ENCODE measurements around the gene IQCF5.

DNA sequence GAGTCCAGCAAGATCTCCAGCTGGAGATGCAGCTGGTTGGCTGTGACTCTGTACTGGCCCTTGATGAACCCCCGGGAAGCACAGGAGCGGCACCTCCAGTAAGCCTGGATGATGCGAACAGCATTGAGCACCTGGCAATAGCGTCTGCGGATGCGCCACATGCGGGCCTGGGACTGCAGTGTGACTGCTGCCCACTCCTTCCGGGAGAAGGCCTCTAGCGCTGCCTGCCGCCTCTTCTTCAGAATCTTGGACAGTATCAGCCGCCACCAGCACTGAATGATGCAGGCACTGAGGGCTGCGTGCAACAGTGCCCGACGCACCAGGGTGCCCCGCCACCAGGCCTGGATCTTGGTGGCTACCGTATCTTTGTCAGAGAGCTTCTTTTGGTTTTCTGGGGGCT lies 19.5 kb upstream of the IQCF5 start:
- TF ChIP-seq, protein P1, sequence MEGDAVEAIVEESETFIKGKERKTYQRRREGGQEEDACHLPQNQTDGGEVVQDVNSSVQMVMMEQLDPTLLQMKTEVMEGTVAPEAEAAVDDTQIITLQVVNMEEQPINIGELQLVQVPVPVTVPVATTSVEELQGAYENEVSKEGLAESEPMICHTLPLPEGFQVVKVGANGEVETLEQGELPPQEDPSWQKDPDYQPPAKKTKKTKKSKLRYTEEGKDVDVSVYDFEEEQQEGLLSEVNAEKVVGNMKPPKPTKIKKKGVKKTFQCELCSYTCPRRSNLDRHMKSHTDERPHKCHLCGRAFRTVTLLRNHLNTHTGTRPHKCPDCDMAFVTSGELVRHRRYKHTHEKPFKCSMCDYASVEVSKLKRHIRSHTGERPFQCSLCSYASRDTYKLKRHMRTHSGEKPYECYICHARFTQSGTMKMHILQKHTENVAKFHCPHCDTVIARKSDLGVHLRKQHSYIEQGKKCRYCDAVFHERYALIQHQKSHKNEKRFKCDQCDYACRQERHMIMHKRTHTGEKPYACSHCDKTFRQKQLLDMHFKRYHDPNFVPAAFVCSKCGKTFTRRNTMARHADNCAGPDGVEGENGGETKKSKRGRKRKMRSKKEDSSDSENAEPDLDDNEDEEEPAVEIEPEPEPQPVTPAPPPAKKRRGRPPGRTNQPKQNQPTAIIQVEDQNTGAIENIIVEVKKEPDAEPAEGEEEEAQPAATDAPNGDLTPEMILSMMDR (conservative IDR thresholded peaks at IDR 0.05) = no peak
- TF ChIP-seq EZH2 (IDR thresholded peaks at IDR 0.05; ENCODE audit: low read depth) = no peak
